Esophagus squamous epithelium (tissue), 4 donors: ENCODE measurements around the gene WDR91.

Experiments
- CTCF ChIP-seq, 6 experiments: fragments of 450-650 bp in 4 of 6; fragments of 200-600 bp in 2 of 6; sonication (generic) in 2 of 6; IDR thresholded peaks; one replicate each; pipeline ENCODE4 v1.5.1; 2016 to 2019; ENCODE audit warnings: antibody characterized with exemption in 6 of 6, mild to moderate bottlenecking in 4 of 6, moderate library complexity in 4 of 6
- POLR2A ChIP-seq, 4 donors: fragments of 450-650 bp; IDR thresholded peaks; one replicate each; pipeline ENCODE4 v1.6.1; 2017; ENCODE audit warnings: antibody characterized with exemption in 4 of 4, mild to moderate bottlenecking in 4 of 4, moderate library complexity in 3 of 4

GRCh38 chr7:135189961-135190360 is 21.4 kb downstream of the WDR91 start:
- TF ChIP-seq CTCF (IDR thresholded peaks at IDR 0.05) (no peak), POLR2A (IDR thresholded peaks at IDR 0.05) (no peak)
